Activated naive CD8-positive, alpha-beta T cell treated with anti-CD3 and anti-CD28 coated beads, Interleukin-2, amount 10 ng/mL, durations not matched to agents 7 days and 5 days (primary cell): Measurements from ENCODE around the gene C14orf132. TPM values are rescaled to one million over a fixed set of nuclear protein-coding genes. Genes with fewer than 3 reads are reported as not detected.
A peak's percentile ranks its signal among the peaks of the same experiment; 100 is the strongest.
"Not testable (repeated sequence)": the region's sequence is repeated elsewhere in the genome, so short reads cannot be mapped to it uniquely, and the experiment has no call there.

Experiments used
- ATAC-seq: fragments of 150-1000 bp; cut with Tn5 transposase; one replicate; pipeline ENCODE4 v1.10.0; 2021; ENCODE audit warnings: low read depth, moderate library complexity
- POLR2A ChIA-PET: fragments of 350-600 bp; sonication (Branson Sonifier 250); formaldehyde crosslinking; loops from one replicate; lab custom pipeline; 2021; ENCODE audit warnings: antibody characterized with exemption; lab: Charles Lee
- DNase-seq: peaks from one replicate; pipeline ENCODE4 v3.0.0; 2021
- H3K27ac Mint-ChIP-seq: one replicate; pipeline ENCODE4 v1.8.0; 2022; ENCODE audit warnings: mild to moderate bottlenecking, mixed read lengths
- H3K27me3 Mint-ChIP-seq: one replicate; pipeline ENCODE4 v1.8.0; 2022; ENCODE audit warnings: mild to moderate bottlenecking, moderate library complexity, mixed read lengths
- H3K36me3 Mint-ChIP-seq: one replicate; pipeline ENCODE4 v1.8.0; 2021; ENCODE audit warnings: mild to moderate bottlenecking, mixed read lengths
- H3K4me1 Mint-ChIP-seq: one replicate; pipeline ENCODE4 v1.8.0; 2021; ENCODE audit warnings: mixed read lengths
- H3K4me3 Mint-ChIP-seq: one replicate; pipeline ENCODE4 v1.8.0; 2022; ENCODE audit warnings: mild to moderate bottlenecking, moderate library complexity, mixed read lengths
- H3K9me3 Mint-ChIP-seq: one replicate; pipeline ENCODE4 v1.8.0; 2021; ENCODE audit warnings: mixed read lengths
- total RNA-seq, 2 experiments: library from RNA; stranded (reverse); gene quantifications; one replicate each; pipeline ENCODE4 v1.2.3, GENCODE V29; 2021

The C14orf132 gene
- total RNA-seq, 2 experiments from 2014 or later, result 1.7 to 2.1 TPM

DNA sequence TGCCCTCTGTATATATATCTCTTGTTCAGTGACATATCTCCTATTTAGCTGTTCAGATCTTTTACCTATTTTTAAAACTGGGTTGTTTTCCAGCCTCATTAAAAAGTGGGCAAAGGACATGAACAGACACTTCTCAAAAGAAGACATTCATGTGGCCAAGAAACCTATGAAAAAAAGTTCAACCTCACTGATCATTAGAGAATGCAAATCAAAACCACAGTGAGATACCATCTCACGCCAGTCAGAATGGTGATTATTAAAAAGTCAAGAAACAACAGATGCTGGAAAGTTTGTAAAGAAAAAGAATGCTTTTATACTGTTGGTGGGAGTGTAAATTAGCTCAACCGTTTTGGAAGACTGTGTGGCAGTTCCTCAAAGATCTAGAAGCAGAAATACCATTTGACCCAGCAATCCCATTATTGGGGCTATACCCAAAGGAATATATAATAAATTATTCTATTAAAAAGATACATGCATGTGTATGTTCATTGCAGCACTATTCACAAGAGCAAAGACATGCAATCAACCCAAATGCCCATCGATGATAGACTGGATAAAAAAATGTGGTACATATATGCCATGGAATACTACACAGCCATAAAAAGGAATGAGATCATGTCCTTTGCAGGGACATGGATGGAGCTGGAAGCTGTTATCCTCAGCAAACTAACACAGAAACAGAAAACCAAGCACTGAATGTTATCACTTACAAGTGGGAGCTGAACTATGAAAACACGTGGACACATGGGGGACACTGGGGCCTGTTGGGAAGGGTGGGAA, 34.3 kb downstream of the C14orf132 start:
- H3K9me3 Mint-ChIP-seq, H3K27ac Mint-ChIP-seq, DNase-seq, ATAC-seq, H3K4me1 Mint-ChIP-seq, H3K36me3 Mint-ChIP-seq, H3K4me3 Mint-ChIP-seq: not testable (repeated sequence)
- POLR2A ChIA-PET, result interaction anchor here (0.6 to 0.7 kb wide), 2 partner anchors 86 to 353 kb away, joined by 3 read pairs; no protein-coding TSS in a partner anchor
- H3K27me3 Mint-ChIP-seq, result peaks cover 29% of the 10 kb centered on the region

DNA sequence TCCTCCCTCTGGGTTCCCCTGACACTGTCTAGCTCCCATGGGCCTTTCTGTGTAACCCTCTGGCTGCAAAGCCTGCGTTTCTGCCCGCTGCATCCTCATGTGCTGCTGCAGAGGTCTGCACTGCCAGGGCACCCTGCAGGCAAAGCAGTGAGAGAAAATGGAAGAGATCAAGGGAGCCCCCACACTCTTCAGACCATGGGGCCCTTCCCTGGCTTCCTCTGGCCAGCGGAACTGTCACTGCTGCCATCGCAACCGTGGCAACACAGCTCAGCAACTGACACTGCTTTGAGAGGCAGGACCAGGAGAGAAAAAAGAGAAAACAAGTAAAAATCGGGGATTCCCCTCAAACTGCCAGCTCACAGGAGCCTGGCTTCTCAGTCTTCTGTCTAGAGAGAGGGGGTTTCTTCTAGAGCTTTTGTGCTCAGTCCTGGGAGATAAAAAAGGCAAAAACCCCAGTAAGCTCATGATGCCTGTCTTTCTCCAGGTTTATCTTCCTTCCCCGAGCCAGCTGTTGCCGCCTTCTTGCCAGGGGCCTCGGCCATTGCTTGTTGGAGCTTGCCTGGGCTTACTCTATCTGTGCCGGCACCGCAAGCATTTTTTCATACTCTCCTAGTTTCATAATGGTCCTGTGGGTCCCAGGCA, 38.9 kb downstream of the C14orf132 start:
- DNase-seq, result no peak
- H3K27me3 Mint-ChIP-seq, result peaks cover 27% of the 10 kb centered on the region
- no peak overlapping the region for H3K4me3 Mint-ChIP-seq
- no peaks in the 10 kb centered on the region for H3K36me3 Mint-ChIP-seq
- no peak for ATAC-seq
- H3K9me3 Mint-ChIP-seq, result no peaks in the 10 kb centered on the region
- POLR2A ChIA-PET, result no interaction called here
- H3K4me1 Mint-ChIP-seq, result no peaks in the 10 kb centered on the region
- H3K27ac Mint-ChIP-seq, result no peak overlapping the region

DNA sequence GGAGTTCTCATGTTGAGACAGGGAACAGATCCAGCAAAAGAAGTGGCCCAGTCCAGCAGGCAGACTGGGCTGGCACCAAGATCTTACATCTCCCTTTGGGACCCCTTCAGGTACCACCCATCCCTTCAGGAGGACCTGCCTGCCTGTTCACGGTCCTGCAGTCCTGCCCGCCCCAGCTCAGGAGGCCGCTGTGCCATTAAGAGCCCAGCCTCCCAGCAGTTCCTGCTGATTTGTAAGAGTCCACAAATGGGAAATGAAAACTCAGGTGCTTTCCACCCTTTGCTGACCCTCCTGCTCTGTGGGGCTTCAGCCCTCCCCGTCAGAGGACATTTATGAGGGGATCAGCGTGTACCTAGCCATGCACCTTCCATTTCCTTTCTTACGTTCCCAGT, 39.5 kb downstream of the C14orf132 start:
- peaks cover 26% of the 10 kb centered on the region for H3K27me3 Mint-ChIP-seq
- H3K9me3 Mint-ChIP-seq, result no peaks in the 10 kb centered on the region
- H3K4me1 Mint-ChIP-seq, result no peaks in the 10 kb centered on the region
- no peak overlapping the region for H3K27ac Mint-ChIP-seq
- POLR2A ChIA-PET, result no interaction called here
- H3K36me3 Mint-ChIP-seq, result no peaks in the 10 kb centered on the region
- H3K4me3 Mint-ChIP-seq, result no peak overlapping the region
- ATAC-seq (no peak), DNase-seq (peak; percentile 4)

DNA sequence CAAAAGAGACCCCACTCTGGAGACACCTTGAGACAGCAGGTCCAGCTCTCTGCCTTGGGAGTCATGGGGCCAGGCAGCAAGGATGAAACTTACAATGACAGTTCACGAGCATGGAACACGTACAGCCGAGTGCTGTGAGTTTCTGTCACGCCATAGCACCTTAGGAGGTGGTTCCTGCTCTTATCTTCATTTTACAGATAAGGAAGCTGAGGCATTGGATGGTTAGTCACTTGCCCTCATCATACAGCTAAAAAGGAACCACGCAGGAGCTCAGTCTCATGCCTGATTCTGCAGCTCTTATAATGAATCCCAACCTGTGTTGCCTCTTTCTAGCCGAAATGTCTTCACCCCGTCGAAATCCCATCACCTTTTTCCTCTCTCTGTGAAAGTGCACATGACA, 39.9 kb downstream of the C14orf132 start:
- POLR2A ChIA-PET, result no interaction called here
- H3K4me1 Mint-ChIP-seq, result no peaks in the 10 kb centered on the region
- H3K36me3 Mint-ChIP-seq, result no peaks in the 10 kb centered on the region
- H3K9me3 Mint-ChIP-seq, result no peaks in the 10 kb centered on the region
- H3K27me3 Mint-ChIP-seq, result peaks cover 22% of the 10 kb centered on the region
- DNase-seq (no peak), ATAC-seq (no peak)
- no peak overlapping the region for H3K27ac Mint-ChIP-seq
- no peak overlapping the region for H3K4me3 Mint-ChIP-seq

DNA sequence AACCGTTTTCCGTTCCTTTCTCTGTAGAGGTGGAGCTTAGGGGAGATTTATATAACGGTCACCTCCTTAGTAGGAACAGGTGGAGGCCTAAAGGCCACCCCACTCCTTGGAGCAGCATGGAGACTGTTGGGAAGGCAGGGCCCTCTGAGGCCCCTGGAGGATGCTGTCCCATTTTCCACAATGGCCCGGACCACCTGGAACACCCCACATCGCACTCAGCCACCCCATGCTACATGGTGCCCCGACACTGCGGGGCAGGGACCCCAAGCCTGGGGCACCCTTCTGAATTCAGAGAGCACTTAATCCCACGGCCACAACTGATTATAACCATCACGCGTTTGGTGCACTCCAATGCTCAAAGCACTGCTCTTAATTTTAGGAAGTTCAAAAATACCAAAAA, 41.4 kb downstream of the C14orf132 start:
- no peak overlapping the region for H3K4me3 Mint-ChIP-seq
- DNase-seq (peak; percentile 3), ATAC-seq (no peak)
- no peak overlapping the region for H3K27ac Mint-ChIP-seq
- no peaks in the 10 kb centered on the region for H3K36me3 Mint-ChIP-seq
- peaks cover 15% of the 10 kb centered on the region for H3K27me3 Mint-ChIP-seq
- POLR2A ChIA-PET, result no interaction called here
- no peaks in the 10 kb centered on the region for H3K9me3 Mint-ChIP-seq
- no peaks in the 10 kb centered on the region for H3K4me1 Mint-ChIP-seq

DNA sequence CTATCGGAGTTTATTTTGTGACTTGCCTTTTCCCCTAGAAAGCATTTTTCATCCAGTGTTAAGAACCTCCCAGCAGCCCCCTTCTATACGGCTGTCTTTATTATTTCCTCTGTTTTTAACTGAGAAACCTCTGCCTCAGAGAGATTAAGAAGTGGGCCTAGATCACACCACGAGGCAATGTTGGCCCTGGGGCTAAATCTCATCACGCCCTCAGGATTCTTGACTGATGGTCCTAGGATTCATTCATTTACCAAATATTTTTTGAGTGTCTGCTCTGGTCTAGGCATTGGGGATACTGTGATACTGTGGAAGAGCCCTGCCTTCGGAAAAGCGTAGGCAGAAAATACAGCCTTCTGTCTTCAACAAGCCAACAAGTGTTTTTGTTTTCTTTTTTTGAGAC, 42.1 kb downstream of the C14orf132 start:
- POLR2A ChIA-PET, result no interaction called here
- ATAC-seq (no peak), DNase-seq (no peak)
- Mint-ChIP-seq H3K9me3 (no peaks in the 10 kb centered on the region), H3K27ac (no peak overlapping the region), H3K4me1 (no peaks in the 10 kb centered on the region), H3K36me3 (no peaks in the 10 kb centered on the region), H3K27me3 (peaks cover 9% of the 10 kb centered on the region), H3K4me3 (no peak overlapping the region)

DNA sequence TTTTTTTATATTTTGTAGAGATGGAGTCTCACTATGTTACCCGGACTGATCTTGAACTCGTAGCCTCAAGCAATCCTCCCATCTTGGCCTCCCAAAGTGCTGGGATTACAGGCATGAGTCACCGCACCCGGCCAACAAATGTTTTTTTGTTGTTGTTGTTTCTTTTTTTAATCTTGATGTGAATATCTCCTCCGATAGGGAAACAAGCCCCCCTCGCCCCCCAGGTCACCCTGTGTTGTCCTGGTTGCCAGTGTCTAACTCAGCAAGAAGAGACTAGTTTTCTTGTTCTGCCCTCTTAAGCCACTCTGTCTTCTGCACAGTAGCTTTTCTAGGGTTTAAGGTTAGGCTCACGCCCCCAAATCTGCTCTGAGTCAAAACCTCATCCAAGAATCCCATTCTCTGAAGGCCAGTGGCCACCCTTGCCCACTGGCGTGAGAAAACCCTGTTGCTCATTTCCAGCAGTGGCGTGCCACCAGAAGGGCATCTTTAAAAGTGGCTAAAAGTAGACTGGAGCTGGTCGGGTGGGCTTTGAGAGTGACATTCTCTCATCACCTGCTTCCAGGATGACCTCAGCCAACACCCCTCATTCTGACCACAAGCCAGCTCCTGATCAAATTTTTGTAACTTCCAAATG, 42.7 kb downstream of the C14orf132 start:
- Mint-ChIP-seq H3K36me3 (no peaks in the 10 kb centered on the region), H3K27ac (no peak overlapping the region), H3K27me3 (peaks cover 6% of the 10 kb centered on the region), H3K4me1 (no peaks in the 10 kb centered on the region), H3K4me3 (no peak overlapping the region), H3K9me3 (no peaks in the 10 kb centered on the region)
- no peak for DNase-seq
- POLR2A ChIA-PET, result no interaction called here
- no peak for ATAC-seq

DNA sequence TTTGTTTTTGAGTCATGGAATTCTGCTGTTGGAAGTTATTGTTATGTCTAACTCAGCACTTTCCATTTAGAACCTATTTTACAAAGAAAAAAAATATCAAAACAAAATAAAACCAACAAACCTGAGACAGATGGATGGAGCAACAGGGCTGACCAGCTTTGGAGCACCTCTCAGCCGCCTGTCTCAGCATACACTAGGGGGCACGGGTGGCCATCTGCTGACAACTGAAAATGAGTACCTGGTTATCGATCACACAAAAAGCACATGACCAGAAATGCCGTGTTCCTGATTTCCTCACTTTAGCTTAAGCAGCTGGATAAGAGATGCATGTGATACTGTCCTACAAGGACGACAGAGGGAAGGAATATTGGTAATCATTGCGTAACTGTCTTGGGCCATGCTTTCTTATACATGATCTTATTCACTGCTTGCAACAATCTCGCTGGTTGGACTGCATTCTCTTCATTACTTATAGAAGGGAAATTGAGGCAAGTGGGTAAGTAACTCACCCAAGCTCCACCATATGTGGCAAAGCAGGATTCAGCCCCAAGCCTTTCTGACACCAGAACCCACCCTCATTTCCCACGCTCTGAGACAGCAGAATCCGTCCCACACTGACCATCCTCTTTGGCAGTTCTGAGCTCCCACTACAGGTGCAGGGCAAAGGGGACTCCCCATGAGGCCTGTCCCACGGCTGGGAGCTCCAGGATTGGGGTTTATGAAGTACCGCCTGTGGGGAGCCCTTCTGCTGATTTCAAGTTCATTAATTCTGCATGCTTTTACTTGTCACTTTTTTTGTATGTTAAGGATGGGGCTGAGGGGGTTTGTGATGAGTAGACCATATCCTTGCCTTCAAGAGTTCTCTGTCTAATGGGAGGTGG, 43.5 kb downstream of the C14orf132 start:
- ATAC-seq (no peak), DNase-seq (peak; percentile 6)
- POLR2A ChIA-PET, result no interaction called here
- H3K27me3 Mint-ChIP-seq, result peaks cover 4% of the 10 kb centered on the region
- H3K4me1 Mint-ChIP-seq, result no peaks in the 10 kb centered on the region
- H3K27ac Mint-ChIP-seq, result no peak overlapping the region
- H3K36me3 Mint-ChIP-seq, result no peaks in the 10 kb centered on the region
- no peak overlapping the region for H3K4me3 Mint-ChIP-seq
- H3K9me3 Mint-ChIP-seq, result no peaks in the 10 kb centered on the region

DNA sequence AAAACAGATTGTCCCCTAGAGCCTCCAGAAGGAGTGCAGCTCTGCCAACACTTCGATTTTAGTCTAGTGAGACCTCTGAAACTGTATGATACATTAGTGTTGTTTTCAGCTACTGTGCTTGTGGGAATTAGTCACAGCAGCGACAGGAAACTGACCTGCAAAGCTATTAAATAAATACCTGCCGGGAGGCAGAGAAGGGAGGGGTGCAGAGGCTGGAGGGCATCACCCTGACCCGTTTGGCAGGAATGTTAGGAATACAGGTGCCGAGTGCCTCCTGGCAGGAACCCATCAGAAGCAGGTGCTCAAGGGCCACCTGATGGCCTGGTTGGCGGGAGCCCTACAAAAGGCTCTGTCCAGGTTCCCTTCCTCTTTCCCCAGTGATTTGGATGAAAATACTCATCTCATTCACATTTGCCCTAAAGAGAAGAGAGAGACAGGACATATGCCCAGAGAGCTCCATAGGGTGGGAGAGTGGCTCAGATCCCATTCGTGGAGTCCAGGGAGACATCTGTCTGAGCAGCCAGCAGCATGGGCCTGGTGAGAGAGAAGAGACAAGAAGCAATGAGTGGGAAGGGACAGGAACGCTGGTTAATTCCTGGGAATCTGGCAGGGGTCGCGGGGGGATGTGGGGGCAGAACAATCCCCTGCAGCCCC, 44.6 kb downstream of the C14orf132 start:
- no peak for ATAC-seq
- POLR2A ChIA-PET, result no interaction called here
- no peaks in the 10 kb centered on the region for H3K36me3 Mint-ChIP-seq

DNA sequence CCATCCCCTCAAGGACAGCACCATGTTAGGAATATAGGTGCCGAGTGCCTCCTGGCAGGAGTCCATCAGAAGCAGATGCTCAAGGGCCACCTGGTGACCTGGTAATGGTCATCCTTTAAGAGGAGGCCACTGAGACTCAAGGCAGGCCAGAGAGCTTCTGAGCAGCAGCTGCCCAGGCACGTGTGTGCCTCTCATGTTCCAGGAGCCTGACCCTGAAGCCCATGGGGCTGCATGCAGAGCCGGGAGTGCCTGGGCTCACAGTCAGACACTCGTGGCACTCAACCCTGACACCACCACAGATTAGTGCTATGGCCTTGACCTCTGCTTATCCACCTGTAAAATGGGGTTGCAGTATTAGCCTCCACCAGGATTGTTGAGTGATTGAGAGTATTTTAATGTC, 45.6 kb downstream of the C14orf132 start:
- POLR2A ChIA-PET, result no interaction called here
- H3K4me3 Mint-ChIP-seq, result no peak overlapping the region
- H3K27me3 Mint-ChIP-seq, result no peaks in the 10 kb centered on the region
- DNase-seq, result no peak
- no peaks in the 10 kb centered on the region for H3K4me1 Mint-ChIP-seq
- no peaks in the 10 kb centered on the region for H3K9me3 Mint-ChIP-seq
- no peak for ATAC-seq
- no peaks in the 10 kb centered on the region for H3K36me3 Mint-ChIP-seq
- no peak overlapping the region for H3K27ac Mint-ChIP-seq

More for the DNA sequence above, 44.6 kb downstream of the C14orf132 start:
- Mint-ChIP-seq H3K27ac (no peak overlapping the region), H3K27me3 (no peaks in the 10 kb centered on the region), H3K4me3 (no peak overlapping the region), H3K4me1 (no peaks in the 10 kb centered on the region), H3K9me3 (no peaks in the 10 kb centered on the region)
- no peak for DNase-seq

DNA sequence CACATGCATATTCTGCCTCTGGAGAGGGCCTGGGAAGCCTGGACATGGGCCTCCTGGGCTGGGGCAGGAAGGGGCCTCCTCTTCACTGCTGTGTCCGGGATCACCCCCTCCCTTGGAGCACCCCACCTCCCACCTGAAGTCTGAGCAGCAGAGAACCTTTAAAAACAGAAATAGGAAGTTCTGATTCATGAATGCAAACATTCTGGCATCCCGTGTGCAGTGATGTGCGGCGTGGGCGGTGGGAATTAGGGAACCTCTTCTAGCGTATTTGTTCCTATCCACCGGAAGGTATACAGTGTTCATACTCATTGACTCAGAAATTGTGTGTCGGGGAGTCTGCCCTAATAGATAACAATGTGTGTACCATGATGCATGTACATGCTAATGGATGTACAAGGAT, 46.2 kb downstream of the C14orf132 start:
- DNase-seq (no peak), ATAC-seq (no peak)
- Mint-ChIP-seq H3K27ac (no peak overlapping the region), H3K36me3 (no peaks in the 10 kb centered on the region), H3K9me3 (no peaks in the 10 kb centered on the region), H3K4me3 (no peak overlapping the region), H3K27me3 (no peaks in the 10 kb centered on the region), H3K4me1 (no peaks in the 10 kb centered on the region)
- POLR2A ChIA-PET, result no interaction called here

DNA sequence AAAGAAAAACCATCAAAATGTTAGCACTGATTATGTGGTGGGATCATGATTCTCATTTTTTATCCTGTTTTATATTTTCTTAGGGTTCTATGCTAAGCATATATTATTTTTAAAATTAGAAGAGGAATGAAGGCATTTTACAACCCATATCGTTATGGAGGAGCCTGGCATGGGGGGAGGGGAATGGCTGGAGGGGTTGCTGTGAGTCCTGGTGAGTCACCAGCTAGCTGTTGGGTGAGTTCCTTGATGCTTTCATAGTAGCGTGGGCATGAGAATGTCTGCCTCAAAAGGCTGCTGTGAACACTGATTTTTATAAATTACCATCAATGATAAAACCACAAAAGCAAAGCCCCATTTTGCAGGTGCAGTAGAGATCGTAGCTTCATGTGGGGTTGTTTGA, 46.9 kb downstream of the C14orf132 start:
- ATAC-seq, result no peak
- POLR2A ChIA-PET, result no interaction called here

More for the DNA sequence above, 46.9 kb downstream of the C14orf132 start:
- no peaks in the 10 kb centered on the region for H3K27me3 Mint-ChIP-seq
- no peaks in the 10 kb centered on the region for H3K36me3 Mint-ChIP-seq
- H3K4me1 Mint-ChIP-seq, result no peaks in the 10 kb centered on the region
- H3K4me3 Mint-ChIP-seq, result no peak overlapping the region
- no peak for DNase-seq
- H3K27ac Mint-ChIP-seq, result no peak overlapping the region
- H3K9me3 Mint-ChIP-seq, result no peaks in the 10 kb centered on the region
